Astrocyte (in vitro differentiated cells and primary cell): ENCODE measurements around the gene EDRF1.

Experiments used
- EZH2 ChIP-seq: IDR thresholded peaks from 2 replicates; pipeline ENCODE4 v1.6.1; 2012; ENCODE audit warnings: mild to moderate bottlenecking, low read length, inconsistent platforms; ENCODE audit not compliant: insufficient read depth
- TF ChIP-seq, protein P1 (sequence below): IDR thresholded peaks from 2 replicates; pipeline ENCODE4 v1.5.1; 2011; ENCODE audit warnings: low read depth, mild to moderate bottlenecking, inconsistent platforms, low read length, moderate library complexity; ENCODE audit not compliant: insufficient read depth

DNA sequence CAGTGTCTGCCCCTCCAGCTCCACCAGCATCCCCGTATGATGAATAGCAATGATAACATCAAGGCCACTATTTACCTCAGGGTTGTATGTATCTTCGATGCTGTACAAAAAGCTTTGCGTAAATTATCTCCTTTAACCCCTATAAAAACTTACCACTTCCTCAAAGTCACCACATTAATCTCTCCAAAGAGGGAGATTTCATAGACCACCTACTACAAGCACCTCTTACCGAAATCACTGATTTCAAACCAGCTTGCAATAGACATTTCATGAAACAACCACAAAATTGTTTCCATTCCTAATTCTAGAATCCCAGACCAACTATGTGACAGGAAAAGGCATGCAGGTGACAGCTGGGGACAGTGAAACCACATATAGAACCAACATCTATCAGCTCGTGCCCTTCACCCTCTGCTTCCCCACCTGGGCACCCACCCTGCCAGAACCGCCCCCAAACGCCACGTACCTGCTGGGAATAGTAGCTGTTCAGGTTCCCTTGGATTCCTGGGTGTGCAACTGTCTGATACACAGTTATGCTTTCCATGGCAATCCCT lies 76.2 kb downstream of the EDRF1 start:
- TF ChIP-seq, protein P1, sequence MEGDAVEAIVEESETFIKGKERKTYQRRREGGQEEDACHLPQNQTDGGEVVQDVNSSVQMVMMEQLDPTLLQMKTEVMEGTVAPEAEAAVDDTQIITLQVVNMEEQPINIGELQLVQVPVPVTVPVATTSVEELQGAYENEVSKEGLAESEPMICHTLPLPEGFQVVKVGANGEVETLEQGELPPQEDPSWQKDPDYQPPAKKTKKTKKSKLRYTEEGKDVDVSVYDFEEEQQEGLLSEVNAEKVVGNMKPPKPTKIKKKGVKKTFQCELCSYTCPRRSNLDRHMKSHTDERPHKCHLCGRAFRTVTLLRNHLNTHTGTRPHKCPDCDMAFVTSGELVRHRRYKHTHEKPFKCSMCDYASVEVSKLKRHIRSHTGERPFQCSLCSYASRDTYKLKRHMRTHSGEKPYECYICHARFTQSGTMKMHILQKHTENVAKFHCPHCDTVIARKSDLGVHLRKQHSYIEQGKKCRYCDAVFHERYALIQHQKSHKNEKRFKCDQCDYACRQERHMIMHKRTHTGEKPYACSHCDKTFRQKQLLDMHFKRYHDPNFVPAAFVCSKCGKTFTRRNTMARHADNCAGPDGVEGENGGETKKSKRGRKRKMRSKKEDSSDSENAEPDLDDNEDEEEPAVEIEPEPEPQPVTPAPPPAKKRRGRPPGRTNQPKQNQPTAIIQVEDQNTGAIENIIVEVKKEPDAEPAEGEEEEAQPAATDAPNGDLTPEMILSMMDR: no peak
- no peak for TF ChIP-seq EZH2
